NCI-H345 (cell line): ENCODE measurements around the gene PRND.
"Not testable (repeated sequence)": the region's sequence is repeated elsewhere in the genome, so short reads cannot be mapped to it uniquely, and the experiment has no call there.

Experiments
- DNase-seq: peaks from one replicate; lab custom pipeline; 2025; lab: John Stamatoyannopoulos, UW

The PRND gene

GRCh38 chr20:4721719-4722118 lies at the start of gene PRND:
PRND (plus strand) TSS chr20:4721909; CDS start chr20:4724552, 2,643 bp downstream.
- no peak for DNase-seq

- DNase-seq: no peak
Observed at GRCh38 chr20:4672948-4673347, 48.8 kb upstream of the PRND start.

GRCh38 chr20:4673371-4674001 lies 48.2 kb upstream of the PRND start:
- no peak for DNase-seq

- DNase-seq: no peak
Observed at GRCh38 chr20:4674672-4675071, 47.0 kb upstream of the PRND start.

- no peak for DNase-seq
Observed at GRCh38 chr20:4677846-4678245, 43.9 kb upstream of the PRND start.

- DNase-seq: no peak
Observed at GRCh38 chr20:4681401-4681800, 40.3 kb upstream of the PRND start.

GRCh38 chr20:4681991-4682401 lies 39.7 kb upstream of the PRND start:
- DNase-seq: no peak

- DNase-seq: no peak
Observed at GRCh38 chr20:4682682-4683081, 39.0 kb upstream of the PRND start.

GRCh38 chr20:4683261-4683660 lies 38.4 kb upstream of the PRND start:
- DNase-seq: no peak

- DNase-seq: no peak
Observed at GRCh38 chr20:4684837-4685413, 36.8 kb upstream of the PRND start.

GRCh38 chr20:4685923-4686221 lies 35.8 kb upstream of the PRND start:
- no peak for DNase-seq

- no peak for DNase-seq
Observed at GRCh38 chr20:4688305-4688704, 33.4 kb upstream of the PRND start.

GRCh38 chr20:4689220-4689619 lies 32.5 kb upstream of the PRND start:
- DNase-seq: no peak

GRCh38 chr20:4691753-4692152 lies 30.0 kb upstream of the PRND start:
- no peak for DNase-seq

GRCh38 chr20:4694076-4694475 lies 27.6 kb upstream of the PRND start:
- no peak for DNase-seq

GRCh38 chr20:4697189-4697830 lies 24.4 kb upstream of the PRND start:
- no peak for DNase-seq

GRCh38 chr20:4697831-4698221 lies 23.9 kb upstream of the PRND start:
- no peak for DNase-seq

GRCh38 chr20:4699216-4699615 lies 22.5 kb upstream of the PRND start:
- no peak for DNase-seq

GRCh38 chr20:4699957-4700356 lies 21.8 kb upstream of the PRND start:
- no peak for DNase-seq

GRCh38 chr20:4702562-4703280 lies 19.0 kb upstream of the PRND start:
- DNase-seq: no peak

GRCh38 chr20:4703281-4703676 lies 18.4 kb upstream of the PRND start:
- no peak for DNase-seq

GRCh38 chr20:4706941-4707340 lies 14.8 kb upstream of the PRND start:
- DNase-seq: not testable (repeated sequence)

GRCh38 chr20:4708036-4708435 lies 13.7 kb upstream of the PRND start:
- no peak for DNase-seq
